HG03565 (cell line): ENCODE measurements around the gene ZNF611.
A peak's percentile ranks its signal among the peaks of the same experiment; 100 is the strongest.
"Not testable (repeated sequence)": the region's sequence is repeated elsewhere in the genome, so short reads cannot be mapped to it uniquely, and the experiment has no call there.

Experiments used
- ATAC-seq: cut with Tn5 transposase; IDR thresholded peaks from one replicate; pipeline ENCODE4 v1.9.1; 2021; ENCODE audit warnings: mild to moderate bottlenecking, moderate library complexity; ENCODE audit not compliant: unreplicated experiment

The ZNF611 gene

GRCh38 chr19:52720541-52720940 lies 14.3 kb downstream of the ZNF611 start:
- ATAC-seq = not testable (repeated sequence)

- no peak for ATAC-seq
These were observed 18.3 kb downstream of the ZNF611 start for GRCh38 chr19:52716522-52716921.

- ATAC-seq = not testable (repeated sequence)
These were observed 18.9 kb downstream of the ZNF611 start for GRCh38 chr19:52715902-52716301.

GRCh38 chr19:52715330-52715729 lies 19.5 kb downstream of the ZNF611 start:
- ATAC-seq = not testable (repeated sequence)

GRCh38 chr19:52713051-52713450 lies 21.8 kb downstream of the ZNF611 start:
- ATAC-seq = not testable (repeated sequence)

- ATAC-seq = not testable (repeated sequence)
These were observed 23.2 kb downstream of the ZNF611 start for GRCh38 chr19:52711661-52712060.

GRCh38 chr19:52710538-52710937 lies 24.3 kb downstream of the ZNF611 start:
- no peak for ATAC-seq

GRCh38 chr19:52705615-52706014 lies 29.2 kb downstream of the ZNF611 start:
- not testable (repeated sequence) for ATAC-seq

GRCh38 chr19:52703917-52704316 lies 30.9 kb downstream of the ZNF611 start:
- no peak for ATAC-seq

- ATAC-seq = no peak
These were observed 34.2 kb downstream of the ZNF611 start for GRCh38 chr19:52700673-52701072.

- not testable (repeated sequence) for ATAC-seq
These were observed 35.3 kb downstream of the ZNF611 start for GRCh38 chr19:52699555-52699954.

- no peak for ATAC-seq
These were observed 38.8 kb downstream of the ZNF611 start for GRCh38 chr19:52695996-52696395.

- no peak for ATAC-seq
These were observed 39.9 kb downstream of the ZNF611 start for GRCh38 chr19:52694921-52695320.

GRCh38 chr19:52694281-52694680 lies 40.6 kb downstream of the ZNF611 start:
- not testable (repeated sequence) for ATAC-seq

GRCh38 chr19:52692431-52693008 lies 42.3 kb downstream of the ZNF611 start:
- no peak for ATAC-seq

GRCh38 chr19:52691737-52692136 lies 43.1 kb downstream of the ZNF611 start:
- no peak for ATAC-seq

GRCh38 chr19:52691215-52691610 lies 43.6 kb downstream of the ZNF611 start:
- no peak for ATAC-seq

GRCh38 chr19:52690369-52691214 lies 44.3 kb downstream of the ZNF611 start:
- ATAC-seq = peak; percentile 73

- ATAC-seq = no peak
These were observed 44.9 kb downstream of the ZNF611 start for GRCh38 chr19:52689843-52690368.

- ATAC-seq = not testable (repeated sequence)
These were observed 45.7 kb downstream of the ZNF611 start for GRCh38 chr19:52688925-52689796.

- no peak for ATAC-seq
These were observed 46.5 kb downstream of the ZNF611 start for GRCh38 chr19:52688335-52688734.
